LNCaP clone FGC (cell line): ENCODE data around the gene ST6GAL1.

ENCODE experiments used
- DNase-seq: peaks from one replicate; pipeline ENCODE4 v3.0.0-alpha.2; 2011; ENCODE audit warnings: low read depth
- H3K4me3 ChIP-seq: 2 replicates; pipeline ENCODE4 v1.5.1; 2011; ENCODE audit warnings: mild to moderate bottlenecking, low read depth, low read length, control low read depth
- CTCF ChIP-seq: IDR thresholded peaks from 2 replicates; pipeline ENCODE4 v1.5.1; 2012; ENCODE audit warnings: mild to moderate bottlenecking; ENCODE audit not compliant: control insufficient read depth, insufficient read depth; ENCODE audit errors: extremely low read depth

ST6GAL1 gene

GRCh38 chr3:186955898-186956696 is 25.8 kb downstream of the ST6GAL1 start:
- no peak overlapping the region for H3K4me3 ChIP-seq
- TF ChIP-seq CTCF = no peak
- no peak for DNase-seq

- H3K4me3 ChIP-seq = no peak overlapping the region
- DNase-seq = no peak
- no peak for TF ChIP-seq CTCF
These were observed 28.8 kb downstream of the ST6GAL1 start for GRCh38 chr3:186959029-186959624.

GRCh38 chr3:186960347-186960746 is 30.0 kb downstream of the ST6GAL1 start:
- no peak overlapping the region for H3K4me3 ChIP-seq
- no peak for DNase-seq
- TF ChIP-seq CTCF = no peak

- TF ChIP-seq CTCF = no peak
- no peak for DNase-seq
- H3K4me3 ChIP-seq = no peak overlapping the region
These were observed 32.1 kb downstream of the ST6GAL1 start for GRCh38 chr3:186962445-186962844.

GRCh38 chr3:186963636-186964035 is 33.3 kb downstream of the ST6GAL1 start:
- TF ChIP-seq CTCF = no peak

GRCh38 chr3:186964071-186964470 is 33.7 kb downstream of the ST6GAL1 start:
- TF ChIP-seq CTCF = no peak
- no peak overlapping the region for H3K4me3 ChIP-seq
- DNase-seq = no peak

More at GRCh38 chr3:186963636-186964035, 33.3 kb downstream of the ST6GAL1 start:
- DNase-seq = no peak
- H3K4me3 ChIP-seq = no peak overlapping the region
